ENCODE data around the gene NR3C1. TPM values are rescaled to one million over a fixed set of nuclear protein-coding genes. Genes with fewer than 3 reads are reported as not detected.

Gene NR3C1
- polyA plus RNA-seq, 4 donors = 29.4 to 42.0 (median 36.8) TPM

- no peak for DNase-seq (ENCODE audit: low read depth in 4 of 4, low spot score in 2 of 4)
Measured at GRCh38 chr5:143427122-143427735, 23.7 kb upstream of the NR3C1 start.

DNA sequence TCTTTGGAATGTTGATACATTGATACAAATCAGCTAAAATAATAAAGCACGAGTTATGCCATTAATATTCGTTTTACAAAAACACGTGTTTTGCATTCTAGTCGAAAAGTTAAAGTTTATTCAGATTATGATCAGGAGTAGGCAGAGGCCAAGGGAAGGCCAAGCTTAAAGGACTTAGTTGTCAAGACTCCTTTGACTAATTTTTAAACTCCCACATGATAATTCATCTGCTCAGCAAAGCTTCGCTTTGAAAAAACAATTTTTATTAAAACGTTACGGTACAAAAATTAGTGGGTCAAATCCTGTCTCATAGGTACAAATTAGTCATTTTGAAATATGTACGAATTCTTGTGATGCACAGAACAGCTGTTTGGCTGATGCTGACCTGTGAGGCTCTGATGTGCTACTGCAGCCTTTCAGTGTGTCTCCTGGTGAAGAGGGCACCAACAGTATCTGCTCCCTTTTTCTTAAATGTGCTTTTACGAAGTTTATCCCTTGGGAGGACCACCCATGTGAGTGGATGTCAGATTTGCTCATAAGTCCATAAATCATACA, 23.0 kb upstream of the NR3C1 start:
- no peak for DNase-seq (ENCODE audit: low read depth in 4 of 4, low spot score in 2 of 4)

- DNase-seq (ENCODE audit: low read depth in 4 of 4, low spot score in 2 of 4) = no peak
Measured at GRCh38 chr5:143425835-143426234, 22.3 kb upstream of the NR3C1 start.

DNA sequence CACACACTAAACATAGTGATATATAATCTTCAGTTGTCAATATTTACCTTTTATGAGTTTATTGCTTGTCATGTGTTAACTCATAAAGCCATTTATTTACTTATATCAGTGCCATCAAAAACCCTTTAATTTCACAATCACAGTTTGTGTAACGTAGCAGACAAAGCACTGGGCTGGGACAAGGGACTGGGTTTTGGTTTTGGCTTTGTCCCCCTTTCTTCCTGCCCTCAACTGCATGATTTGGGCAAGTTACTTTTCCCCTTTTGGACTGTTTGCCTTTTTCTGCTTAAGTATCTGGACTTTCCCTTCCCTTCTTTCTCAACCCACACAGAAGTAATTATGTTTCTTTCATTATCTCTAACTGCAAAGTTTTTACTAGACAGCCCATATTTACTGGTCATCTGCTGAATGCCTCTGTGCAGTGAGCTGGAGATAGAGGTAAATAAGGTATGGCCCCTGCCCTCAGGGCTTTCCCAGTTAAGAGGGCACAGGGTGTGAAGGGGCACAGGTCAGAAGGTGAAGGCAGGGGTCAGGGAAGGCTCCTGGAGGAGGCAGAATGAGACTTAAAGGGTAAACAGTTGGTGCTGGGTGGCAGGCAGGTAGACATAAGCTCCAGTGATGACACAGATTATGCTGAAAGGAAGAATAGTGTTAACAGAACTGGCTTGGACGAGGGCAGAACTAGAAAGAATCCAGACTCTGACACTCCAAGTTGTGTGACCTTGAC, 14.8 kb upstream of the NR3C1 start:
- no peak for DNase-seq (ENCODE audit: low read depth in 4 of 4, low spot score in 2 of 4)

DNA sequence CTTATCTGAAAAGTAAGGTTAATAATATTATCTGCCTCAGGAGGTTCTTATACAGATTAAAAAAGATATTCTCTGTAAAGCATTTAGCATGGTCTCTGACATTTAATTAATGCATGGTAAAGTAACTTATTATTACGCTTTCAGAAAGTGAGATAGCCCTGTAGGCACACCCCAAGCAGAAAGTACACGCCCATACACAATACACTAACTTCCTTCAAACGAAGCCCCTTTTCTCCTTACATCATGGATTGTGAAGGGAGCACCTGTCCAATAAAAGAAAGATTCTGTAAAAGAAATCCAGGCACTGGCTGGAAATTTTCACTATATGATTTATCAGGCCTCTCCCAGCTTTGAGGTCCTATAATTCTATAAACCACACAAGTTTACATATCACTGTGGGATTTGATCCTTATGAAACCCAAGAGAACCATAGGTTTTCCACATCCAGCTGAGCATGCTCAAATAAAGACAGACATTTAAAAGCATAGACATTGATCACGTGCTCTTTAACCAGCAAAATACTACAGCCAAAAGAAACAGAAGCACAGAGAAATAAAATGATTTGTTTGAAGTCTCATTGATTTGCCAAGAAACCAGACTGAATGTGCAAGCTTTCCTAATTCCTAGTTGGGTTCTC, 14.1 kb upstream of the NR3C1 start:
- no peak for DNase-seq (ENCODE audit: low read depth in 4 of 4, low spot score in 2 of 4)

- DNase-seq (ENCODE audit: low read depth in 4 of 4, low spot score in 2 of 4) = no peak
Measured at GRCh38 chr5:143416411-143416810, 12.9 kb upstream of the NR3C1 start.

DNA sequence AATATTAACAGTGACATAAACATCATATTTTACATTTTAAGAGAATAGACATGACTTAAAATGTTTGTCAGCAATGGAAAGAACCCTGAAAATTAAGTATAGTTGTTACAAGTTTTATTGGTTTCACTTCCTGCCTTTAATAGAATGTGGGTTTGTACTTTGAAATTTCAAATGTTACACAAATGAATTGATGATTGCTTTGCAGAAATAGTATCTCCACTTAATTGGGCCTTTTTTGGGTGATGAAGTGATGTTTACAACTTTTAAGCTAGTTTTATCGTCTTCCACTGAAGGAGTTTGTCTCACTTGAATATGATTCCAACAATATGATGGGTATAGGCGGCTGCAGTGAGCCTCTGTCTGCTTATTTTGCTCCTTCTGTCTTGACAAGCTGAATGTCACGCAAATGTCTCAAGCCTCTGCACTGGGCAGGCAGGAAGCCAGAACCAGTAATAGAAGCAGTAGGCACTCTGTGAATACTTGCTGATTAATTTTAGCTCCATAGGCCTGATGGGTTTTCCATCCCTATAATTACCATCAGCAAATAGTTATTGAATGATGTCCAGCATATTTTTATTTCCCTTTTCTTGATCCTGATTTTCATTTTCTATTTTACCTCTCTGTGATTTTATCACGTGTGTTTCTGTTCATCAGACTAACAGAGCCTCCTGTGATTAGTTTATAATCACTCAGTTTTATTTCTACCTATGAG, 10.6 kb upstream of the NR3C1 start:
- no peak for DNase-seq (ENCODE audit: low read depth in 4 of 4, low spot score in 2 of 4)

GRCh38 chr5:143412661-143413342, 9.3 kb upstream of the NR3C1 start:
- no peak for DNase-seq (ENCODE audit: low read depth in 4 of 4, low spot score in 2 of 4)

DNA sequence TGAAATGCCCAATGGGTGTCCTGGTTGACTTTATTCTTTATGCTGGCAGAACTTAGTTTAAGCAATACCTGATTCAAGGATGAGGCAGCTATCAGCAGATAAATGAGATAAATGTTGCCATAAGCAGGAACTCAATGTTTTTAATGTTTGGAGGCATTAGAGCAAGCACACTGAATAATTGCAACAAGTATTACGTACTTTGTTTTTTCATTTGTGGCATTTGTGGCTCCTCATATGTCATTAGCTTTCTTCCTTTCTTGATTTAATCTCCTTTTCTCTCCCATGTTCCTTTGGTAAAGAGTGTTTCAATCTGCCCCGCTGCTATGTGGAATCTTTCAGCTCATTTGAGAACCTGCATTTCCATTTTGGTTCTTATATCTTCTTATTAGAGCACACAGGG, 6.4 kb upstream of the NR3C1 start:
- no peak for DNase-seq (ENCODE audit: low read depth in 4 of 4, low spot score in 2 of 4)

- DNase-seq (ENCODE audit: low read depth in 4 of 4, low spot score in 2 of 4) = no peak
Measured at GRCh38 chr5:143406408-143406807, 2.9 kb upstream of the NR3C1 start.

- DNase-seq (ENCODE audit: low read depth in 4 of 4, low spot score in 2 of 4) = no peak
Measured at GRCh38 chr5:143405849-143406098, 2.3 kb upstream of the NR3C1 start.

GRCh38 chr5:143405063-143405848, 1.8 kb upstream of the NR3C1 start:
- peak; percentile 77 to 88 (median 82) for DNase-seq (ENCODE audit: low read depth in 4 of 4, low spot score in 2 of 4)

DNA sequence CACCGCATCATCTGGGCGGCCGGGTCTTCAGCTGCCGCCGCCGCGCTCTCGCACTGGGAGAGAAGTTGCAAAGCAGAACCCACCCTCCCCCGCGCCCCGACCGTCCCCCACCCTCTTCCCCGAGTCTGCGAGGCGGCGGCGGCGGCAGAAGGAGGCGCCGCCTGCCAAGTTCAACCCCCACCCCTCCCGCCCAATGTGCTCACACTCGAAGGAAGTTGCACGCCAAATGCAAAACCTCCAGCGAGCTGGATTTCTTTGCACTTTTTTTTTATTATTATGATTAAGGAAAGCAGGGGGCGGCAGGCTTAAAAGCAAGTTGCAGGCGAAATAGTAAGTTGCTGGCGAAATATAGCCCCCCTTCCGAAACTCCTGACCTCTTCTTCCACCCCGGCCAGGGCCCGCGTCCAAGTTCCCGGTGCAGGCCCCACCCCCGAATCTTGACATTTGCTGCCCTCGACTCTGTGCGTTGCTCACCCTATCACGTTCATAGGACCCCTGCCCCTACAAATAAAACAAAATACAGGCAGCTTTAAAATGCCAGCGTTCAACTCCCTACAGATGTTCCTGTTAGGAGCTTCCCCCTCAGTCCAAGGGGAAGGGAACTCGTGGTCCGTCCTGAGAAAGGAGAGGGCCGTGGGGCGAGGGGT, 1.1 kb upstream of the NR3C1 start:
- DNase-seq (ENCODE audit: low read depth in 4 of 4, low spot score in 2 of 4) = peak in 3 of 4 donors; percentile 58 to 75 (median 69)

- peak in 3 of 4 donors; percentile 41 to 48 (median 46) for DNase-seq (ENCODE audit: low read depth in 4 of 4, low spot score in 2 of 4)
Measured at GRCh38 chr5:143403334-143403592, 223 bp downstream of the NR3C1 start.

- peak in 2 of 4 donors; percentile 22 to 34 for DNase-seq (ENCODE audit: low read depth in 4 of 4, low spot score in 2 of 4)
Measured at GRCh38 chr5:143402553-143403333, 743 bp downstream of the NR3C1 start.

DNA sequence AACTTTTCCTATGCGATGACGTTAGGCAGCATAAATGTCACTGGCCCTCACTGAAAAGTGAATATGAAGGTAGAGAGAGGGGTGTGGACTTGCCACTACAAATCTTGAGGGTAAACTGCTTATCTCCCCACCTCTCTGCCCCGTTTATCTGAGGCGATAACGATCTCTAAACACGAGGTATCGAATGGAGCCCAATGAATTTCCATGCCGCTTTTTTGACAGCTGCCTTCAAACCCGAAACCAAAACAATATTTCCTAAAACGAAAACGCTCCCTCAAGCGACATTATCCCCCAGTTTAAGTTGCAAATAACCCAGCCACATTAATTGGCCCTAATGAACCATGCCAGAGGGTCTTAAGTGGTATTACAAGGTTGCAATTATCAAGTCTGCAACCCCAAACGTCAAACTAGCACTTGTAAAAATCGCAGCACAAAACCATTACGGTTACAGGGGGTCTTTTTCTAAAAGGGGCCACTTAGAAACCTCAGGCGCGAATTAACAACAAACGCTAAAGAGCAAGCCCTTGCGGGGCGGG, 1.4 kb downstream of the NR3C1 start:
- DNase-seq (ENCODE audit: low read depth in 4 of 4, low spot score in 2 of 4) = peak in 2 of 4 donors; percentile 24 to 41

DNA sequence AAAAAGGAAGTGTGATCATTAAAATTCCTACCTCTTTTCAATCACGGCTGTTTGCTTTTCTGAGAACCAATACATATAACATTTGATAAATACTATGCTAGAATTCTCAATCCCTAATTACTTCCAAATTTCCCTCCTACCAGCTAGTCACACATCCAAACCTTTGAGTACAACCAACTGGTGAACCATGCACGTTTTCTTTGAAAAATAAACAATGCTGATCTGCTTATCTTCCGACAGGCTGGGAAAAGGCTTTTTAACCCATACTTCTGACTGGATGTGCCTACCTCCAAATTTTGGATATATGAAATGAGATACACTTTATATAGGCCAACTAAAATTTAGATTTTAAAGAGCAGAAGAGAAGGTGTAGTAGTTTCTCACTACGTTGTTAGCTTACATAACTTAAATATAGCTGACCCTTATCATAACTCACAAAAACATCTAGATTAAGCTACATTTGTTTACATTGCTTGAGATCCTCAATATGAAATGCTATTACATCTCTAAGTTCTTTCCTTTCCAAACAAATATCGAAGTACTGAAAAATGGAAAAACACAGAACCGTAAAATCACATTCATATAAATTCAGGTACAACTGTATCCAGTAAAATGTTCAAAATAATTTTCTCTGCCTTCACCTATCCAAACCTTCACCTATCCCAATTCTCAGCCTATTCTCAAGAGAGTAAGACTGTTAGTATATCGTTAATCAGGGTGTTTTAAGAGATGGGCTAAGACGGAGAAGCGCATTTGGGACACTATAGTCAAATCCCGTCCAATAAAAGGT, 2.1 kb downstream of the NR3C1 start:
- no peak for DNase-seq (ENCODE audit: low read depth in 4 of 4, low spot score in 2 of 4)

Data from left renal cortex interstitium (tissue), 4 donors.